K562 (cell line): ENCODE data around the gene VGF. TPM values are rescaled to one million over a fixed set of nuclear protein-coding genes. Genes with fewer than 3 reads are reported as not detected.

Experiments used
- ARID1B ChIP-seq: fragments of 450-650 bp; IDR thresholded peaks from 2 replicates; pipeline ENCODE4 v1.6.1; 2016; ENCODE audit warnings: antibody characterized with exemption, mild to moderate bottlenecking, inconsistent platforms
- ATF4 ChIP-seq: fragments of 450-650 bp; formaldehyde crosslinking; IDR thresholded peaks from 2 replicates; pipeline ENCODE4 v1.4.0; 2022; ENCODE audit warnings: mild to moderate bottlenecking, moderate library complexity
- CBFA2T2 ChIP-seq: fragments of 450-650 bp; conservative IDR thresholded peaks from 2 replicates; pipeline ENCODE4 v1.6.1; 2017; ENCODE audit warnings: mild to moderate bottlenecking
- CBFA2T3 ChIP-seq: fragments of 450-650 bp; IDR thresholded peaks from 2 replicates; pipeline ENCODE4 v1.6.1; 2017
- CBX1 ChIP-seq: sonication (generic); IDR thresholded peaks from 2 replicates; pipeline ENCODE4 v1.6.1; 2016; ENCODE audit warnings: antibody characterized with exemption, low read depth, mild to moderate bottlenecking
- CEBPB ChIP-seq: fragments of 450-650 bp; IDR thresholded peaks from 2 replicates; pipeline ENCODE4 v1.6.1; 2016; ENCODE audit warnings: missing genetic modification characterization, missing compliant biosample characterization
- CREB3 ChIP-seq: fragments of 450-650 bp; conservative IDR thresholded peaks from 2 replicates; pipeline ENCODE4 v1.6.1; 2016; ENCODE audit warnings: missing genetic modification characterization, low read depth, mild to moderate bottlenecking, missing compliant biosample characterization, moderate library complexity
- FOXK1 ChIP-seq: sonication (generic); formaldehyde crosslinking; IDR thresholded peaks from 2 replicates; pipeline ENCODE4 v1.8.0; 2022; ENCODE audit warnings: missing genetic modification reagents, mild to moderate bottlenecking, borderline replicate concordance
- GATAD2A ChIP-seq: fragments of 450-650 bp; IDR thresholded peaks from 2 replicates; pipeline ENCODE4 v1.6.1; 2017
- MAZ ChIP-seq, 2 experiments: fragments of 450-650 bp in 1 of 2; sonication (generic) in 1 of 2; formaldehyde crosslinking; IDR thresholded peaks in 1 of 2; conservative IDR thresholded peaks in 1 of 2; 2 replicates each; pipeline versions ENCODE4 v1.4.0 to v1.5.0; 2020; ENCODE audit warnings: mild to moderate bottlenecking in 1 of 2, missing genetic modification reagents in 1 of 2
- MED1 ChIP-seq: sonication (generic); formaldehyde crosslinking; IDR thresholded peaks from 2 replicates; pipeline ENCODE4 v1.8.1; 2023; ENCODE audit warnings: missing genetic modification reagents, borderline replicate concordance
- OTX1 ChIP-seq: fragments of 450-650 bp; formaldehyde crosslinking; IDR thresholded peaks from 2 replicates; pipeline ENCODE4 v1.4.0; 2022; ENCODE audit warnings: mild to moderate bottlenecking
- POLR2B ChIP-seq: fragments of 450-650 bp; IDR thresholded peaks from 2 replicates; pipeline ENCODE4 v1.6.1; 2018; ENCODE audit warnings: low read depth; ENCODE audit not compliant: partially characterized antibody
- PRDM10 ChIP-seq: fragments of 450-650 bp; IDR thresholded peaks from 2 replicates; pipeline ENCODE4 v1.6.1; 2018; ENCODE audit not compliant: partially characterized antibody
- SMAD4 ChIP-seq: fragments of 250-450 bp; sonication (Bioruptor Pico); conservative IDR thresholded peaks from 2 replicates; pipeline ENCODE4 v1.8.0; 2021; ENCODE audit warnings: inconsistent platforms, mild to moderate bottlenecking, moderate library complexity
- TAF7 ChIP-seq: fragments of 450-650 bp; IDR thresholded peaks from 2 replicates; pipeline ENCODE4 v1.6.1; 2016; ENCODE audit warnings: missing genetic modification characterization, missing compliant biosample characterization
- ZFP30 ChIP-seq: fragments of 250-450 bp; sonication (Bioruptor Pico); IDR thresholded peaks from 2 replicates; pipeline ENCODE4 v1.8.0; 2022; ENCODE audit warnings: moderate library complexity, mild to moderate bottlenecking, inconsistent platforms, borderline replicate concordance
- polyA plus RNA-seq, 8 experiments: library from polyadenylated mRNA; depleted of rRNA in 4 of 8; stranded (reverse) in 5 of 8; unstranded in 3 of 8; fragments of >200 nt; fragmentation: Nextera tagmentation in 2 of 8; fragmentation: Illumina TruSeq in 1 of 8; extraction: Ambion mirVana in 2 of 8; extraction: Trizol in 1 of 8; gene quantifications; 2 replicates each; pipeline versions ENCODE4 v1.2.1 to v1.2.3, GENCODE V29; 2011 to 2014; ENCODE audit warnings: inconsistent platforms in 1 of 8, missing spikeins in 1 of 8
- total RNA-seq, 7 experiments: library from RNA; depleted of rRNA in 6 of 7; stranded (reverse); fragments of >200 nt in 6 of 7; fragmentation: Illumina TruSeq in 2 of 7; extraction: Trizol in 2 of 7; gene quantifications; 2 replicates each; pipeline versions ENCODE4 v1.2.1 to v1.2.3, GENCODE V29; 2011 to 2021; ENCODE audit warnings: low replicate concordance in 1 of 7

The VGF gene
- total and polyA plus RNA-seq, 9 of the 15 experiments (the other 6 are each of a cell fraction or from before 2014, with no cell fraction given) = 0.03 to 5.7 (median 0.34) TPM

GRCh38 chr7:101121991-101122932 is 43.1 kb downstream of the VGF start (continued):
- TF ChIP-seq MAZ (CRISPR knock-in tag; conservative IDR thresholded peaks at IDR 0.05 in 1 of 2, IDR thresholded peaks at IDR 0.05 in 1 of 2) = 0 out of 4 replicates have a peak, but pooled peaks of 1 of the 2 experiments have one; percentile 10
- peak; percentile 60; the same call in 1 of the 2 replicates for TF ChIP-seq TAF7 (tag)
- peak; percentile 76 for TF ChIP-seq ATF4
- no peak for TF ChIP-seq CBX1
- TF ChIP-seq FOXK1 = no peak
- no peak for TF ChIP-seq MED1 (CRISPR knock-in tag)
- TF ChIP-seq ZFP30 (CRISPR knock-in tag) = no peak
- peak; percentile 43; the same call in 1 of the 2 replicates for TF ChIP-seq CEBPB (tag)
- TF ChIP-seq OTX1 (CRISPR knock-in tag) = peak; percentile 82; the same call in 1 of the 2 replicates
- TF ChIP-seq CBFA2T3 = peak; percentile 55
- TF ChIP-seq CBFA2T2 = peak; percentile 39
- TF ChIP-seq PRDM10 = peak; percentile 15
- no peak for TF ChIP-seq GATAD2A
- TF ChIP-seq POLR2B = peak; percentile 38
- peak; percentile 10; the same call in 1 of the 2 replicates for TF ChIP-seq SMAD4 (CRISPR knock-in tag)
- TF ChIP-seq ARID1B = peak; percentile 75
- 0 out of 2 replicates have a peak, but pooled peaks have one; percentile 19 for TF ChIP-seq CREB3 (tag)
